GM19452 (cell line): ENCODE results near the gene MYL6B.
"Not testable (repeated sequence)": the region's sequence is repeated elsewhere in the genome, so short reads cannot be mapped to it uniquely, and the experiment has no call there.

ENCODE experiments used
- ATAC-seq: cut with Tn5 transposase; IDR thresholded peaks from one replicate; pipeline ENCODE4 v1.9.1; 2021; ENCODE audit not compliant: unreplicated experiment

Gene MYL6B

DNA sequence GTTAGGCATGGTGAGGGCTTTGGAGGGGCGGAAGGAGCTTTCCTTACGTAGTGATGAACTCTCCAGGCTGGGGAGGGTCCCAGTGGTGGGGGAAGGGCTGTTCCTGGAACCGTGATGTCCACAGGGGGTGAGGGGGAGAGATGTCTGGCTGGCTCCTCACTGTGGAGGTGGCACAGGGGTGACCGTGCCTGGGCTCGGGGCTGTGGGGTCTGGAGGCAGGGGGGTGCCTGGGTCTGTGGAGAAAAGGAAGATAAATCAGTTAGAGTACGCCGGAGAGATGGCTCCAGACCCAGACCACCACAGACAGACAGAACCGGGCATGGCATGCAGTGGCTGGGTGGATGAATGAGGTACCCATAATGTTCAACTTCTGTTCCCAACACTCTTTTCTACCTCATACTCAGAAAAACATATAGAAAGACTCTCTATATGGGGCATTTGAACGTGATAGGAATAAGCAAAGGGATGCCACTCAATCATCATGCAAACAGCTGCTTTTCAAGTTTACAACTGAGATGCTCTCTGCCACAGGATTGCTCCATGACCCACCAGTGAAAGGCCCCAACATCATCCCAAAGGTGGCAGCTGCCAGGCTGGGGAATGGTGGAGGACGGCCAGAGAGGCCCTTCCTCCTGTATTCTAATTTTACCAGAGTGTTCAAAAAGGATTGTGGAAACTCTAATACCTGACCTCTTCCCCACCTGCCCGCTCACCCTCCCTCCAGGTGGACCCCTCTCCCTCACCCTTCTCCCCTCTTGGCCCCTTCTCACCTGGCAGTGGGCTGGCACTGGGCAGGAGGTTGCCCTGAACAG is 11.4 kb downstream of the MYL6B start:
- no peak for ATAC-seq

DNA sequence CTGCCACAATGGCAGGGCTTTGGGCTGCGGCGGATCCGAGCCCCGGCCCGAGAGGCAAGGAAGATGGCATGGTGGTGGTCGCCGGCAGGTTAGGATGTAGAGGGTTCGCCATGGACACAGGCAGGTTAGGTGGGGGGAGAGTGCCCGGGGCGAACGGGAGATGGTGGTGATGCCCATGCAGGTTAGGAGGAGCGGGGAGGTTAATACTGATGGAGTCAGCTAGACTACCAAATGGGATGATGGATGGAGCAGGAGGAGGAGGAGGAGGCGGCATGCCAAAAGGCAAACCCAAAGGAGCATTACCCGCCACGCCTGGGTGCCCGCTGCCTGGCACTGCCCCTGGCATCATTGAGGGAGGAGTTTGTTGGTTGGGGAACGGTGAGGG is 11.9 kb downstream of the MYL6B start:
- no peak for ATAC-seq

DNA sequence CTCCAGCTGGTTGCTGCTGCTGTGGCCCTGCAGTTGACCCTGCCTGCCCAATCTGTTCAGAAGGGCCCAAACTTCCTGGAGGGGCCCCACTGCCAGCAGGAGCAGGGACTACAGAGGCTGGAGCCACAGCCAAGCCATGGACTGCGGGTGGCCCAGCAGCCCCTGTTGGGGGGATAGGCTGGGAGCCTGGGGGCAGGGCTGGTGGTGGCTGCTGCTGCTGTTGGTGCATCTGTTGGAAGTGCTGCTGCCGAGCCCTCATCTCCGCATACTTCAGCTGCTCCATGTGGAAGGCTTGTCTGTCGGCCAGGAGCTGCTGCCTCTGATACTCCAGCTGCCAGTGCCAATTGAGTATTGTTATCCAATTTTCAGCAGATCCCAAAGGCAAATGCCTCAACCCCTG is 13.0 kb downstream of the MYL6B start:
- no peak for ATAC-seq

DNA sequence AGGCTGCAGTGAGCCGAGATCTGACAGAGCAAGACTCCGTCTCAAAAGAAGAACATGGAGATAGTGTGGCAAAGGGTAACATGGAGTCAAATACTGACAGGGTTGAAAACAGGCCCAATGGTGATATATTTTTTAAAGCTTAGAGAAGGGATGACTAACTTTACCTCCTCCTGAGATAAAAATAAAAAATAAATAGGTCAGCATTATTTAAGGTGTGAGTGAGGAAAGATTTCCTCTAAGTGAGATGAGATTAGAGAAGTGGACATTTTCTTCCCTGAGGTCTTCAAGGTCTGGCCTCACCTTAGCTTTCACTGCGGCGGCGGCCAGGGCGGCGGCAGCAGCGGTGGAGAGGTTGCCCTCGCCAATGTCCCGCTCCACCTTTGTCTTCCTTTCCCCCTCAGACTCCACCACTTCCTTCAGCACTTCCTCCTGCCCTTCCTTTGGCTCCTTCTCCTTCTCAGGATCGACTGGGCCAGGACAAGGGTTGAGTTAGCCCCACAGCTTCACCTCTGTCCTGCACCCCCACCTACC is 16.9 kb downstream of the MYL6B start:
- ATAC-seq, result no peak

DNA sequence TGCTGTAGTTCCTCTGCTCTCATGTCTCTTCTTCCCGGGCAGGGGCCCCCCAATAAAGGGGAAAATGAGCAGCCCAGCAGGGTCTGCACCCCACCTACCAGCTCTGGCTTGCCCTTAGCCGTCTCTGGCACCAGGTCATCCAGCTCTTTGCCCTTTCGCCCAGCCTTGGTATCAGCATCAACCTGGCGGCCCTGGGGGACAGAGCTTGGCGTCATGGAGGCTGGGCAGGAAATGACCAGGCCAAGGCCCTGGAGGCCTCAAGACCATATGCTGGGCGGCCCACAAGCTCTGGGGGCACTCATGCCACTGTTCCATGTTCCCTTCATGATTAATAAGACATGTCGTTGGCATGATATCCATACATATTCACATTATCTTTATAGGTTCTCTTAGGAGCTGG is 20.5 kb downstream of the MYL6B start:
- ATAC-seq, result no peak

DNA sequence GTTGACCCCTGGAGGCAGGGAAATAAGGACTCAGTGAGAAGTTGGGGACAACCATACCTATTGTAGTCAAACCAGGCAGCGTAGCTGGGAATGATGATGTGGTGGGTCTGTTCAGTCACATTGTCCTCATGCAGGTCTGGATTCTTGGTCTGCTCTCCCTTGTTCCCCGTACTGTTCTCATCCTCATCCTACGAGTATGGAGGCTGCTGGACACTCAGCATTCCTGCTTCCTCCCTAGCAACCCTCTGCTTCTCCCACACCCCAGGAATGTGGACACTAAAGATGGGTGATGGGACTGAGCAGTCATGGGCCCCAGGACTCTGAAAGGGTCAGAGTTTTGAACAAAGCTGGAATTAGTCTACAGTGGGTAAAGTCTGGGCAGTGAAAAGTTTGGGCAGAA is 26.0 kb downstream of the MYL6B start:
- ATAC-seq, result no peak

DNA sequence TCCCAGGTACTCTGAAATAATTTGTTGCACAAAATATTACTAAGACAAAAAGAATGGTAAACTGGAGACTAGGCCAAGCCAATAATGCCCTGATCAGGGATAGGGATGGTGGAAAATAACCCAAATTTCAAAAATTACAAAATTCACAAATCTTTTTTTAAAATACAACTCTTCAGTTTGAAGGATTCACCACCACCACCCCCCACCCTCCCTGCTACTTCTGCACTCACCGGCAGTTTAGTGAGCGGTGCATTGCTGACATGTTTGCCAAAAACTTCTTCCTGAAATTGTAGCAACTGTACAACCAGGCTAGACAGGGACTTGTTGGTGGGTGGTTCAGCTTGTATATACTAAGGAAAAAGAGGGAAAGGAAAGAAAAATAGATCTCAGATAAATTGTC is 34.6 kb downstream of the MYL6B start:
- no peak for ATAC-seq

DNA sequence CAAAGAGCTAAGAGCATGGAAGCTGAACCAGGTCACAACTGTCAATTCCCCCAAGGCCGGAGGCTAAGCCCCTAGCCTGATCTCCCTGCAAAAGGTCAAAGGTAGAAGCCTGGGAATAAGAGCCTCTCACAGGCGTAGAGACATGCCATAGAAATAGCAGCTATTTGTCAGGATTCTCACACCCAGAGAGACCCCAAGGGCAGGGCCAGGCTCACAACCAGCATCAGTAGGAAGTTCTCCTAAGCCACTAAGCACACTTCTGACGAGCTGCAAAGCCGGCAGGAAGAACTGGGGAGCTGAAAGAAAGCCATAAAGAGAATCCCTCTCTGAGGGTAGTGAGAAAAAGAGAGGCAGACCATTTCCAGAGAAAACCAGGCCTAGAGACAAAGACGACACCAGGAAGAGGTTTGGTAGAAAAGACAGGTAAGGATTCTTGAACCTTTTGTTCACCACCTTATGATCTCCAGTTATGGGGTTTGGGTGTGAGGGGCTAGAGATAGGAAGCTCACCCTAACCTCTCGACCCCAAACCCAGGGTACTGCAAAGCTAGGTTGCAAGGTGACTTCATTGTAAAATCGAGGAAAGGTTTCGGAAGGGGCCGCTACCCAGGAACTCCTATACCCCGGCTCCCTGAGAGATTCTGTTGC is 35.9 kb downstream of the MYL6B start:
- no peak for ATAC-seq

DNA sequence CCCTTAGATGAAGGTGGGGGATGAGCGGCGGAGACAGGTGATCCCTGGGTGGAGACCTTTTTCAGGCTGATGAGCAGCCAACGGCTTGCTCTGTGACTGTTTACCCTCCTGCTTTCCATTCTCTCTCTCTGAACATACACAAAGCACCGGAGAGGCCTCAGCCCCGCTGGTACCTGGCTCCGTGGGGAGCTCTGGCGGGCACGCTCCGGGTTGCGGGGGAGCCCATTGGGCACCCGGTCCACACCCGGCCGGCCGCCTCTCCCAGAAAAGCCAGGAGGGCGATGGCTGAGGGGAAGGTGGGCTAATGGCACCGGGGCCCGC is 36.4 kb downstream of the MYL6B start:
- ATAC-seq, result no peak

DNA sequence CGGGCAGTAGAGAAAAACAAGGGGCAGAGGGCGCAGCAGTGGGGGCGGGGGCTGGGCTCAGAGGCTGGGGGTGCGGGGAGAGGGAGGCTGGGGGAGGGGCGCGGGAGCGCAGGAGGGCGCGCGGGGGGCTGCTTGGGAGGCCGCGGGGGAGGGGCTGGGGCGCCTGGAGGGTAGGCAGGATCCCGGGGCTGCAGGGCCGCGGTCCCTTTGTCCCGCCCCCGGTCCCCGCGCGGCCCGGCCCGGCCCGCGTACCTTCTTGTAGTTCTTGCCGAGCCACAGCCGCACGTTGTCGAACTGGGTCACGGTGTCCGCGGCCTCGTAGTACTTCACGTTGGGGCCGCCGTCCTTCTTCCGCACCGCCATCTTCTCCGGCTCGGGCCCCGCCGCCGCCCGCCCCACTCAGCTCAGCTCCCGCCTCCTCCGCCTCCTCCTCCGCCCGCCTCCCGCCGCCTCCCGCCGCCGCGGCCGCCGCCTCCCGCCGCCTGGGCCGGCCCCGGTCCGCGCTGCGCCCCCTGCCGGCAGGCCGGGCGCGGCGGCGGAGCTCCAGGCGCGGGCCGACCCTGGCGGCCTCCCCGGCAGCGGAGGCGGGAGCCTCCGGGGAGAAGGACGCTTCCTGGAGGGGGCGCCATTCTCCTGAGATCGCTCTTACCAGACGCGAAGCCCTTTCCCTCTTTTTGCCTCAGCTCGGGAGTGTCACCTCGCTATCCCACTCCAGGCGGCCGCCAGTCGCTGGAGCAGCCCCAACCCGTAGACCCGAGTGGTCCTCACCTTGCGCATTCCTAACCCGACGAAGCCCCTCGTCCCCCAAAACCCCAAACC is 36.9 kb downstream of the MYL6B start, which contains the start of gene SMARCC2:
Gene SMARCC2, minus strand, starts transcription at position 385 of the 819 bp plus-strand sequence. Its CDS starts 22 bp downstream, at position 363.
- ATAC-seq, result peak; percentile 70

DNA sequence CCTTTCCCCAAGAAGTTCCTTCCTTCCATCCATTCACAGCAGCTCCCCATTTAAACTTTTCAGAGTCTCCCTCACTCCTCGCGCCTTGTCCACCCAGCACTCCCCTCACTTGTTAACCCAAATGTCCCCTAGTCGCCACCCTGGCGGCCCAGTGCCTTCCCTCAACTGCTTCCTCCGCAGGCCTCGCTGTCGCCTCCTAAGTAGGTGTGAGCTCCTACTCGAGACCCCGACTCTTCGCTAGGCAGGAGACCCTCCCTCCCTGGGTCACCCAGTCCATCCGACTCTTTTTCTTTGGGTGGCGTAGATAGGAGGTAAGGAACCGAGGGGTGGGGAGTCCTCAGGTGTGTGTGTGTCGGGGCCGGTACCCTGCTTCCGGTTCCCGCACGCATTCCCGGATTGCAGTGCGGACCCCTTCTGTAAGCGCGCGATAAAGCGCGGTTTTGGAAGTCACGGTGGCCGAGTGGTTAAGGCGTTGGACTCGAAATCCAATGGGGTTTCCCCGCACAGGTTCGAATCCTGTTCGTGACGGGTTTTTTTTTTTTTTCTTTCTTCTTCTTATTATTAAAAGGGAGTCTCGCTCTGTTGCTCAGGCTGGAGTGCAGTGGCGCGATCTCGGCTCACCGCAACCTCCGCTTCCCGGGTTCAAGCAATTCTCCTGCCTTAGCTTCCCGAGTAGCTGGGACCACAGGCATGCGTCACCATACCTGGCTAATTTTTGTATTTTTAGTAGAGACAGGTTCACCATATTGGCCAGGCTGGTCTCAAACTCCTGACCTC is 37.7 kb downstream of the MYL6B start:
- ATAC-seq, result peak; percentile 30

DNA sequence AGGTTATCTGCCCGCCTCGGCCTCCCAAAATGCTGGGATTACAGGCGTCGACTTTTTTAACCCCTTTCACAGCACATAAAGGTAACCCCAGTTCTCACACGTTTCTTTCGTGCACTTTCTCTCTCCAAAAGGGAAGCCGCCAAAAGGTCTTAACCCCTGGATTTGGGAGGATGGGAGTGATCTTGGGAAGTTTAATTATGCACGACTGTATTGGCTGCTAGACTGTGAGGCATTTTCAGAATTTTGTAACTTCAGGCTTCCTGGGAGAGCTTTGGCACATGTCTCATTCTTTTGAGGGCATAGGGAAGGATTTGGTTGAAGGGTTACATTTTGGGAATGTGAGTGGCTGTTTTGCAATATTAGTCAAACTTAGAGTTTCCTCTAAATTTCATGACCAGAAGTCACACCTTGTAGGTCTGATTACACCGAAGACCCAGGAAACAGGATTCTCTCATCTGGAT is 38.3 kb downstream of the MYL6B start:
- no peak for ATAC-seq

DNA sequence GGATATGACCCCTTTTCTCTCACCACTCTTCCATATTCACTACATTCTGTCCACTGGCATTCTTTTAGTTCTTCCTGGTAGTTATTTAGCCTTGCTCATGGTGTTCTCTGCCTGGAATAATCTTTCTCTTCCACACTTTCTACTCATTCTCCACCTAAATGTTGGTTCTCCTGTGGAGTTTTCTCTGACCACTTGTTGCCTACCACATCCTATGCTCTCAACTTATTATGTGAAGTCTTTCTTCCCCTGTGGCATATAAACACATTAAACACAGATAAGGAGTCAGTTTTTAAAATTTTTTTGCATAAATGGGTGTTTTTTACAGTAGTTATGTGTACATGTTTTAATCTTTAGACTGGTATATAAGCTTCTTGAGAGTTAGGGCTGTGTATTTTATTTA is 40.2 kb downstream of the MYL6B start:
- no peak for ATAC-seq

DNA sequence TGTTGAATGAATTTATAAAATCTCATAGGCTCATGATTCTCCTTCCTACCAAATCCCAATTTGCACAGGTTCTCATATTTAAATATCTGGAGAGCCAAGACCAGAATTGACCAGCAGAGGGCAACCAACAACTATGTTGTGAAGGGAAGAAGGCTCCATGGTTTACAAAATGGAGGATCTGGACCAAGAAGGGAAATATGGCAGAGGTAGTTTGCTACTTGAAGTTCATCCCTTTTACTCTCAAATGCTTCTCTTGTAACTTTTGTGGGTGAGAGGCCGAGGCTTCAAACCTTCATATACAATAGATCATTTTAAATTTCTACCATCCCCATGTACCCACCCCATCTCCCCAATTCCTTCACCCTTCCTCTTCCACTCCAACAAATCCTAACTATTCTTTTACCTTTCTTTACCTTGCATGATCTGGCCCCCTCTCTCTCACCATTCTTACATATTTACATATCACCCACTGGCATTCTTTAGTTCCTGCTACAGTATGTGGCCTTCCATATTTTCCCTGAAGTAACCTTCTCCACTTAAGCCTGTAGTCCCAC is 40.7 kb downstream of the MYL6B start:
- no peak for ATAC-seq

DNA sequence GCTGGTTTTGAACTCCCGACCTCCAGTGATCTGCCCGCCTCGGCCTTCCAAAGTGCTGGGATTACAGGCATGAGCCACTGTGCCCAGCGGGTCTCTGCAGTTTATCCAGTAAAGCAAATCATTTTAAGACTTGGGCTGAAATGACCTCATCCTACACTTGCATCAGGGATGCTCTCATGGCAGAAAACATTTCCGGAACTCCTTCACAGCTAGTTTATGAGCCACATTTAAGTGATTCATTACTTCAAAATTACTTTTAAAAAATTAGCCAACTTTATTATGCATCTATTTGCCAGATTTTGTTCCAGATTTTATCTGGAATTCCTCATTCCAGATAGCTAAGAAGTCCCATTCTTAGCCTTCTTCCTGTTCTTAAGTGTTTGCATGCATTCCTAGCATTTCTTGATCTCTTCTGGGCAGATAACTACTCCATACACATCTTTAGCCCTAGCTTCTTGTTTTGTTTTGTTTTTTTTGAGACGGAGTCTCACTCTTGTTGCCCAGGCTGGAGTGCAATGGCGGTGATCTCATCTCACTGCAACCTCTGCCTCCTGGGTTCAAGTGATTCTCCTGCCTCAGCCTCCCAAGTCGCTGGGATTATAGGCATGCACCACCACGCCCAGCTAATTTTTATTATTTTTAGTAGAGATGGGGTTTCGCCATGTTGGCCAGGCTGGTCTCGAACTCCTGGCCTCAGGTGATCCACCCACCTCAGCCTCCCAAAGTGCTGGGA is 44.6 kb downstream of the MYL6B start:
- not testable (repeated sequence) for ATAC-seq

DNA sequence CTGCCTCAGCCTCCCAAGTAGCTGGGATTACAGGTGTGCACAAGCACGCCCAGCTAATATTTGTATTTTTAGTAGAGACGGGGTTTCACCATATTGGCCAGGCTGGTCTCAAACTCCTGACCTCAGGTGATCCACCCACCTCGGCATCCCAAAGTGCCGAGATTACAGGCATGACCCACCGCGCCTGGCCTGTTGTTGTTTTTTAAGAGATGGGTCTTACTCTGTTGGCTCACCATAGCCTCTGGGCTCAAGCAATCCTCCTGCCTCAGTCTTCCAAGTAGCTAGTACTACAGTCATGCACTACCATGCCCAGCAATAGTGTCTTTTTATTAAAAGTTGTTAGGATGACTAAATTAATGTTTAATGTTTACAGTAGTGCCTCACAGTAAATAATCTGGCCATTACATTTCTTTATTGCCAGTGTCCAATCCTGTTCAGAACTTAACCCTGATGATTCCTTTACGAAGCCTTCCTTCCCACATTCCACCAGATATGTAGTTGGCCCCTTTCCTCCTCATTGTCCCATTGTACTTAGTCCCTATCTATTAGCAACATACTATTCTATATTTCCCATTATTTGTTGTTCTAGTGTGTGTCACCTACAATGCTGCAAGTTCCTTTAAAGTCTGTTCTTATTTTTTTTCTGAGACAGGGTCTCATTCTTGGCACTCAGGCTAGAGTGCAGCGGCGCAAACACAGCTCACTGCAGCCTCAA is 45.7 kb downstream of the MYL6B start:
- ATAC-seq, result no peak

DNA sequence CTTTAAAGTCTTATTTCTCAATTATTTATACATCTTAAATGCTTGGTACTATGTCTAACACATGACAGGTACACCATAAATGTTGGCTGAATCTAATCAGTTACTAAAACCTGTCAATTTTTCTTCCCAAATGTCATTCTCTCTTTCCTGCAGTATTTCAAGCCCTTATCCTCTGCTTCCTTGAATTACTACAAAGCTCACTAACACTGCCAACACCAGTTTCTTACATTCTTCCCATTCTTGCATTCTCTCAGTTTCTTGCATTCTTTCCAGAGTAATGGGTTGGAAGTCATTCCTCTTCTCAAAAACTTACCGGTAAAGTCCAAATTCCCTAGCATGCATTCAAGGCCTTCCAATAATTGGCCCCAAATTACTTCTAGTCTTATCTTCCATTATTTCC is 46.4 kb downstream of the MYL6B start:
- ATAC-seq, result no peak

DNA sequence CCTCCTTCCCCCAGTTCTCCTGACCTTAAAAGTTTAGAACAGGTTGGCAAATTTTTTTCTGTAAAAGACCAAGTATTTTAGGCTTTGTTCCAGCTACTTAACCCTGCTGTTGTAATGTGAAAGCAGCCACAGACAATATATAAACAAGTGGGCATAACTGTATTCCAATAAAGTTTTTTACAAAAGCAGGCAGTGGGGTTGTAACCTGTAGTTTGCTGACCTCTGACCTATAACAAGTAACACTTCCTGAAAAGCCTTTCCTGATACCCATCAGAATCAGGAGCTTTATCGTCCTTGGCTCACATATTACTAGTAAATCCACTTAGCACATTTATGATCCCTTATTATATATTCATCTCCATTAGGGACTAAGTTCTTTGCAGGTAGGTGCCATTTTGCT is 50.0 kb downstream of the MYL6B start:
- ATAC-seq, result no peak

DNA sequence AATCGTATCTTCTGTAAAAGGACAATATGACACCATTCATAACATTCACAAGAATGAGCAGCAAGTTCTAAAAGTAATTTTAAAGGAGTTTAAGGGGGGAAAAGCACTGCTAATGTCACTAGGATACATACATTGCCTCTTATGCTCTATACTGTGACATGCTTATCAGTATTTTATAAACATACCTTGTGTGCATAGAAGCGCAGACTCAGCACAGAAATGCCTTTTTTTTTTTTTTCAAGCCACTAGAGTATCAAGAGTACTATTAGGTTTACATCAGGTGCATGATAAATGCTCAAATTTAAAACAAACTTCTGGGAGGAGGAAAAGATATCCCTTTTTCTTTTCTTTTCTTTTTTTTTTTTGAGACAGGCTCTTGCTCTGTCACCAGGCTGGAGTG is 50.5 kb downstream of the MYL6B start:
- ATAC-seq, result no peak
